LNCaP clone FGC (cell line): ENCODE results near the gene NAT10.
"Not testable (repeated sequence)": the region's sequence is repeated elsewhere in the genome, so short reads cannot be mapped to it uniquely, and the experiment has no call there.

Source experiments
- DNase-seq: peaks from one replicate; pipeline ENCODE4 v3.0.0-alpha.2; 2011; ENCODE audit warnings: low read depth
- H3K4me3 ChIP-seq: 2 replicates; pipeline ENCODE4 v1.5.1; 2011; ENCODE audit warnings: mild to moderate bottlenecking, low read depth, low read length, control low read depth
- CTCF ChIP-seq: IDR thresholded peaks from 2 replicates; pipeline ENCODE4 v1.5.1; 2012; ENCODE audit warnings: mild to moderate bottlenecking; ENCODE audit not compliant: control insufficient read depth, insufficient read depth; ENCODE audit errors: extremely low read depth

NAT10 gene

DNA sequence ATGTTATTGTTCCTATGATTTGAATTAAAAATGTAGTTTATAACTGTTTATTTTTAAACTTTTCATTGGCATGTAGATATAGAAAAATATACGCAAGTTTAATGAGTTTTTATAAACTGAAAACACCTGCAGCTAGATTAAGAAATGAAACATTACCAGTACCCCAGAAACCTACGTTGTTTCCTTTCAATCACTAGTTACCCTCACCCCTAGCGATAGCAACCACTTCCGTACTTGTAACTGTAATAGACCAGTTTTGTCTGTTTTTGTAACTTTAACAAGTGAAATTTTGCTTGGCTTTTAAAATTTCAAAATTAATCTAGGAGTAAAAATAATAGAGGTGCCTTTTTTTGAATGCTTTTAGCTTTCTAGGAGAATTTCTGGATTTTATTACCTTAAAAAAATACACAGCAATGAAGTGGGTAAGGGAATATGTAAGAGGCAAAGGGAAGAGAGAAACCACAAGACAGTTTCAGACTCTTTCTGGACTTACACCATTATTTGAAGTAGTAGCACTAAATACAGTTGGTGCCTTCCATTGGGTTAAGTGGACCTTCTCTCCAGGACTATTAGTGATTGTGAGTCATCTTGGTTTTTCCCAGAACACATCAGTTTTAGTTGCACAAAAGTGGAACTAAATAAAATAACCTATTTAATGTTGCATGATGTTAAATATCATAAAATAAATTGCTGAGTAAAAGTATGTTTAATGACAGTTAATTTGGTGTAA is 18.7 kb upstream of the NAT10 start:
- H3K4me3 ChIP-seq = no peak overlapping the region
- DNase-seq = no peak
- no peak for TF ChIP-seq CTCF

GRCh38 chr11:34091825-34092224 is 13.6 kb upstream of the NAT10 start:
- no peak for TF ChIP-seq CTCF
- H3K4me3 ChIP-seq = no peak overlapping the region
- no peak for DNase-seq

DNA sequence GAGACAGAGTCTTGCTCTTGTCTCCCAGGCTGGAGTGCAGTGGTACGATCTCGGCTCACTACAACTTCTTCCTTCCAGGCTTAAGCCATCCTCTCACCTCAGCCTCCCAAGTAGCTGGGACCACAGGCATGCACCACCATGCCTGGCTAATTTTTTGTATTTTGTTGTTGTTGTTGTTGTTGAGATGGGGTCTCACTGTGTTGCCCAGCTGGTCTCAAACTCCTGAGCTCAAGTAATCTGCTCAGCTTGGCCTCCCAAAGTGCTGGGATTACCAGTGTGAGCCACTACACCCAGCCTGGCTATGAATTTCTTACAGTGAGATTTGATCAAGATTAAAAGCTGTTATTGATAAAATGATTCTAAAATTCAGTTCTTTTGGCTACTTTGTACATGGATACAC is 10.5 kb upstream of the NAT10 start:
- DNase-seq, H3K4me3 ChIP-seq: not testable (repeated sequence)

DNA sequence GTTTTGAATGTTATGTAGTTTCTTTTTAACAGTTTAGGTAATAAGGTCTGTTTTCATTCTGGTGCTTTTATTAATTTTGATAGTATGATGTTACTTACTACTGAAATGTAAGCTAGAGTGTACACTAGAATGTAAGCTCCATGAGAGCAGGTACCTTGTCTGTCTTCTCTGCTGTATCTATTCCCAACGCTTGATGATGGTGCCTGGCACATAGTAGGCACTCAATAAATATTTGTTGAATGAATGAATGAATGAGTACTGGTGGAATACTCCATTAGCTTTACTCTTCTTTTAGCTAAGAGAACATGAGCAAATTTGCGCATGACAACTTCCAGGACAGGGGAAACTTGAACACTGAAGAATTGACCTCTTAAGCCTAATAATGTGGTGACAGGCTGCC is 6.6 kb upstream of the NAT10 start:
- H3K4me3 ChIP-seq = no peak overlapping the region
- no peak for TF ChIP-seq CTCF
- DNase-seq = no peak

GRCh38 chr11:34104680-34105078 is 750 bp upstream of the NAT10 start:
- no peak for TF ChIP-seq CTCF
- peak overlapping the region; percentile 89 for H3K4me3 ChIP-seq
- no peak for DNase-seq

DNA sequence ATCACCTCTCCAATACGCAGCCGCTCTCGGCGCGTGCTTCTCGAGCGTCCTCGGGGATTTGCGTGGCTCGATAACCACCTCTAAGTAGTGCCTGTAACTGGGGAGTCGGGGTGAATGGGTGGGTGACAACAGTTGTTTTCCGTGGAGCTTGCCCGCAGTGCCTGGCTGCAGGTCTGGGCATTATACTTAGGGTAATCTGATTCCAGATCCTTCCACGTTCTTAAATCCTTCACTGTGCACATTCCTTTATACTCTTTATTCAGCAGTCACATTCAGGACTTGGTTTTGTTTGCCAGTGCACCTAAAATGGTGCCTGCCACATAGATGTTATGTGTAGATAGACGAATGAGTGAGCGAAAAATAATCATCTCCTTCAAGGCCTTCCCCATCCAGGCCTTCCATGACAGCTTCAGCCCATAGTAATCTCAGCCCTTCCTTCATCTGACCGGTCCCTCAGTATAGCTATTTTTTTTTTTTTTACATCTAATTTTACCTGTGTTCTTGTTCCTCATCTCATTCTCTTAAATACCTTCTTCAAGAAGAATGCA is 602 bp downstream of the NAT10 start:
- no peak for TF ChIP-seq CTCF
- DNase-seq = no peak
- H3K4me3 ChIP-seq = peak overlapping the region; percentile 89

DNA sequence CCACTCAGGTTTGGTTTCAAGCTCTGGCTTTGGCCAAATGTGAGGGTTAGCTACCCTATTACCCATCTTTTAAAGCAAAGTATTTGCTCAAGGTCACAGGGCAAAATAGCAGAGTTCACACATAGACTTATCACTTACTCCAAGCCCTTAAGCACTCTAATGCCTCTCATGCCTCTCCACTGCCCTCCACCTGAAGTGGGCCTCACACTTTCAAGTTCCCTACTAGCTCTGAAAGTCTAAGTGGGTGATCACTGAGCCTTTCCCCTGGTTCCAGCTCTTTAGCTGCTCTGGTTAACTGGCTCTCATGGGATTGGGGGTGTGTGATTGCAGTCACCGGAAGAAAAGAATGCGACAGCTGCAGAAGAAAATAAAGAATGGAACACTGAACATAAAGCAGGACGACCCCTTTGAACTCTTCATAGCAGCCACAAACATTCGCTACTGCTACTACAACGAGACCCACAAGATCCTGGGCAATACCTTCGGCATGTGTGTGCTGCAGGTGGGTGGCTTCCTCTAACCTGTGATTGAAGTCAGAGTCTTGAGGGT is 6.4 kb downstream of the NAT10 start:
- no peak overlapping the region for H3K4me3 ChIP-seq
- no peak for TF ChIP-seq CTCF
- no peak for DNase-seq
